WI38 (cell line): Measurements from ENCODE around the gene FIS1.

Experiments
- H3K4me3 ChIP-seq: 2 replicates; pipeline ENCODE4 v1.5.1; 2011; ENCODE audit warnings: low read depth, mild to moderate bottlenecking, control low read depth, low read length
- CTCF ChIP-seq: IDR thresholded peaks from 2 replicates; pipeline ENCODE4 v1.5.1; 2012; ENCODE audit warnings: low read depth, mild to moderate bottlenecking, control low read depth, low read length

Gene FIS1

GRCh38 chr7:101234636-101235035, 10.2 kb downstream of the FIS1 start:
- no peak for TF ChIP-seq CTCF
- H3K4me3 ChIP-seq = no peak overlapping the region

- TF ChIP-seq CTCF = no peak
Observed at GRCh38 chr7:101233907-101234547, 10.9 kb downstream of the FIS1 start.

GRCh38 chr7:101232141-101232850, 12.6 kb downstream of the FIS1 start:
- TF ChIP-seq CTCF = no peak
- no peak overlapping the region for H3K4me3 ChIP-seq

More at GRCh38 chr7:101233907-101234547, 10.9 kb downstream of the FIS1 start:
- H3K4me3 ChIP-seq = no peak overlapping the region

- no peak for TF ChIP-seq CTCF
- H3K4me3 ChIP-seq = no peak overlapping the region
Observed at GRCh38 chr7:101231644-101232043, 13.2 kb downstream of the FIS1 start.

GRCh38 chr7:101226721-101227120, 18.2 kb downstream of the FIS1 start:
- no peak overlapping the region for H3K4me3 ChIP-seq
- TF ChIP-seq CTCF = no peak

- TF ChIP-seq CTCF = no peak
Observed at GRCh38 chr7:101225650-101226049, 19.2 kb downstream of the FIS1 start.

GRCh38 chr7:101223528-101223927, 21.4 kb downstream of the FIS1 start:
- no peak overlapping the region for H3K4me3 ChIP-seq
- no peak for TF ChIP-seq CTCF

More at GRCh38 chr7:101225650-101226049, 19.2 kb downstream of the FIS1 start:
- no peak overlapping the region for H3K4me3 ChIP-seq
